MV-4-11 (cell line): Measurements from ENCODE around the gene MRPL39.
A peak's percentile ranks its signal among the peaks of the same experiment; 100 is the strongest.
"Not testable (repeated sequence)": the region's sequence is repeated elsewhere in the genome, so short reads cannot be mapped to it uniquely, and the experiment has no call there.

Source experiments
- DNase-seq: peaks from one replicate; lab custom pipeline; 2025; lab: John Stamatoyannopoulos, UW

Gene MRPL39

GRCh38 chr21:25607151-25608043 lies at the start of gene MRPL39:
Gene MRPL39, minus strand, starts transcription at chr21:25607481. Its CDS starts 6 bp downstream, at chr21:25607475.
- peak; percentile 78 for DNase-seq

- no peak for DNase-seq
Observed at GRCh38 chr21:25656412-25656811, 49.1 kb upstream of the MRPL39 start.

- DNase-seq, result peak; percentile 25
Observed at GRCh38 chr21:25649146-25649545, 41.9 kb upstream of the MRPL39 start.

- DNase-seq, result peak; percentile 87
Observed at GRCh38 chr21:25647647-25648046, 40.4 kb upstream of the MRPL39 start.

GRCh38 chr21:25646474-25646873 lies 39.2 kb upstream of the MRPL39 start:
- no peak for DNase-seq

- DNase-seq, result no peak
Observed at GRCh38 chr21:25643486-25643885, 36.2 kb upstream of the MRPL39 start.

- no peak for DNase-seq
Observed at GRCh38 chr21:25640943-25641292, 33.6 kb upstream of the MRPL39 start.

GRCh38 chr21:25640202-25640942 lies 33.1 kb upstream of the MRPL39 start:
- no peak for DNase-seq

GRCh38 chr21:25639551-25640201 lies 32.4 kb upstream of the MRPL39 start:
- DNase-seq, result no peak

GRCh38 chr21:25638660-25639550 lies 31.6 kb upstream of the MRPL39 start, which contains the start of gene JAM2:
Gene JAM2, plus strand, starts transcription at chr21:25639258. Its CDS starts 564 bp downstream, at chr21:25639822.
- peak; percentile 19 for DNase-seq

- DNase-seq, result no peak
Observed at GRCh38 chr21:25637851-25638659, 30.8 kb upstream of the MRPL39 start.

GRCh38 chr21:25636727-25637126 lies 29.4 kb upstream of the MRPL39 start:
- peak; percentile 52 for DNase-seq

- DNase-seq, result no peak
Observed at GRCh38 chr21:25635310-25635709, 28.0 kb upstream of the MRPL39 start.

- DNase-seq, result no peak
Observed at GRCh38 chr21:25632296-25632695, 25.0 kb upstream of the MRPL39 start.

GRCh38 chr21:25626757-25627156 lies 19.5 kb upstream of the MRPL39 start:
- DNase-seq, result no peak

GRCh38 chr21:25625776-25626555 lies 18.7 kb upstream of the MRPL39 start:
- not testable (repeated sequence) for DNase-seq

GRCh38 chr21:25625036-25625435 lies 17.8 kb upstream of the MRPL39 start:
- DNase-seq, result no peak

- DNase-seq, result no peak
Observed at GRCh38 chr21:25624511-25624910, 17.2 kb upstream of the MRPL39 start.

- no peak for DNase-seq
Observed at GRCh38 chr21:25619198-25619597, 11.9 kb upstream of the MRPL39 start.

- no peak for DNase-seq
Observed at GRCh38 chr21:25615880-25616279, 8.6 kb upstream of the MRPL39 start.
